Activated CD4-positive, CD25-positive, alpha-beta regulatory T cell treated with anti-CD3 and anti-CD28 coated beads, Interleukin-2, amount 50 U/mL, for 16 hours (primary cell): ENCODE results near the gene THEM4.
"Not testable (repeated sequence)": the region's sequence is repeated elsewhere in the genome, so short reads cannot be mapped to it uniquely, and the experiment has no call there.

Experiments
- DNase-seq: peaks from one replicate; pipeline ENCODE4 v3.0.0-alpha.2; 2020; ENCODE audit warnings: low read depth, low spot score

The THEM4 gene

GRCh38 chr1:151935154-151935553, 25.8 kb upstream of the THEM4 start:
- no peak for DNase-seq

- DNase-seq = peak; percentile 31
Observed at GRCh38 chr1:151934048-151934493, 24.8 kb upstream of the THEM4 start.

GRCh38 chr1:151924691-151925587, 15.6 kb upstream of the THEM4 start:
- DNase-seq = no peak

GRCh38 chr1:151923422-151923821, 14.1 kb upstream of the THEM4 start:
- DNase-seq = no peak

GRCh38 chr1:151920149-151920548, 10.8 kb upstream of the THEM4 start:
- DNase-seq = no peak

GRCh38 chr1:151918819-151919610, 9.7 kb upstream of the THEM4 start:
- DNase-seq = no peak

- DNase-seq = no peak
Observed at GRCh38 chr1:151918156-151918555, 8.8 kb upstream of the THEM4 start.

GRCh38 chr1:151916726-151917370, 7.5 kb upstream of the THEM4 start:
- DNase-seq = no peak

GRCh38 chr1:151915061-151915686, 5.9 kb upstream of the THEM4 start:
- DNase-seq = no peak

GRCh38 chr1:151914076-151914475, 4.8 kb upstream of the THEM4 start:
- no peak for DNase-seq

GRCh38 chr1:151912973-151913372, 3.7 kb upstream of the THEM4 start:
- no peak for DNase-seq

- no peak for DNase-seq
Observed at GRCh38 chr1:151908228-151908691, 1.1 kb downstream of the THEM4 start.

GRCh38 chr1:151907363-151908139, 1.8 kb downstream of the THEM4 start:
- no peak for DNase-seq

GRCh38 chr1:151906324-151906645, 3.0 kb downstream of the THEM4 start:
- DNase-seq = not testable (repeated sequence)

GRCh38 chr1:151905443-151906323, 3.6 kb downstream of the THEM4 start:
- DNase-seq = not testable (repeated sequence)

- DNase-seq = peak; percentile 38
Observed at GRCh38 chr1:151905070-151905442, 4.3 kb downstream of the THEM4 start.

- DNase-seq = no peak
Observed at GRCh38 chr1:151902858-151903257, 6.5 kb downstream of the THEM4 start.

- DNase-seq = not testable (repeated sequence)
Observed at GRCh38 chr1:151900804-151901203, 8.5 kb downstream of the THEM4 start.

- peak; percentile 31 for DNase-seq
Observed at GRCh38 chr1:151898519-151898991, 10.8 kb downstream of the THEM4 start.

GRCh38 chr1:151897991-151898431, 11.3 kb downstream of the THEM4 start:
- DNase-seq = no peak
